Stimulated activated CD8-positive, alpha-beta memory T cell treated with anti-CD3 and anti-CD28 coated beads, Interleukin-7, amount 100 ng/mL, for 48 hours (primary cell): ENCODE results near the gene TIMM44.
"Not testable (repeated sequence)": the region's sequence is repeated elsewhere in the genome, so short reads cannot be mapped to it uniquely, and the experiment has no call there.

ENCODE experiments used
- DNase-seq, 2 donors: peaks; one replicate each; pipeline ENCODE4 v3.0.0-alpha.2; 2020; ENCODE audit warnings: low read depth in 1 of 2; ENCODE audit errors: extremely low read depth in 1 of 2

The TIMM44 gene

GRCh38 chr19:7953060-7953459 is 9.6 kb upstream of the TIMM44 start:
- no peak for DNase-seq

GRCh38 chr19:7947939-7948338 is 4.5 kb upstream of the TIMM44 start:
- no peak for DNase-seq

GRCh38 chr19:7944177-7944761 is 803 bp upstream of the TIMM44 start:
- DNase-seq, result peak; percentile 55 to 75

GRCh38 chr19:7942981-7943443 is 454 bp downstream of the TIMM44 start:
- no peak for DNase-seq

GRCh38 chr19:7941895-7942596 is 1.4 kb downstream of the TIMM44 start:
- no peak for DNase-seq

- DNase-seq, result no peak
Measured at GRCh38 chr19:7940841-7941240, 2.6 kb downstream of the TIMM44 start.

GRCh38 chr19:7934766-7935165 is 8.7 kb downstream of the TIMM44 start:
- DNase-seq, result no peak

- DNase-seq, result no peak
Measured at GRCh38 chr19:7933828-7934725, 9.4 kb downstream of the TIMM44 start.

- no peak for DNase-seq
Measured at GRCh38 chr19:7933411-7933810, 10.1 kb downstream of the TIMM44 start.

- DNase-seq, result no peak
Measured at GRCh38 chr19:7932930-7933300, 10.6 kb downstream of the TIMM44 start.

GRCh38 chr19:7932276-7932929 is 11.1 kb downstream of the TIMM44 start:
- no peak for DNase-seq

GRCh38 chr19:7931221-7932061 is 12.0 kb downstream of the TIMM44 start:
- no peak for DNase-seq

- DNase-seq, result no peak
Measured at GRCh38 chr19:7930765-7931164, 12.7 kb downstream of the TIMM44 start.

- DNase-seq, result not testable (repeated sequence)
Measured at GRCh38 chr19:7930030-7930429, 13.4 kb downstream of the TIMM44 start.

GRCh38 chr19:7928741-7929701 is 14.4 kb downstream of the TIMM44 start:
- DNase-seq, result peak; percentile 41 to 57

GRCh38 chr19:7928334-7928706 is 15.1 kb downstream of the TIMM44 start:
- no peak for DNase-seq

- no peak for DNase-seq
Measured at GRCh38 chr19:7927605-7928333, 15.7 kb downstream of the TIMM44 start.
